Central memory CD8-positive, alpha-beta T cell (primary cell): ENCODE results near the gene HRNR.
"Not testable (repeated sequence)": the region's sequence is repeated elsewhere in the genome, so short reads cannot be mapped to it uniquely, and the experiment has no call there.

ENCODE experiments used
- ATAC-seq: fragments of 150-1000 bp; cut with Tn5 transposase; replicated peaks from 2 replicates; pipeline ENCODE4 v1.10.0; 2022; ENCODE audit warnings: mild to moderate bottlenecking, moderate FRiP score, moderate number of reproducible peaks; ENCODE audit not compliant: poor library complexity, severe bottlenecking; ENCODE audit errors: extremely low read depth
- DNase-seq, 2 donors: peaks; one replicate each; pipeline ENCODE4 v3.0.0; 2021; ENCODE audit warnings: low spot score in 2 of 2
- H3K27ac Mint-ChIP-seq: one replicate; pipeline ENCODE4 v1.8.0; 2022; ENCODE audit warnings: low read depth, mild to moderate bottlenecking, moderate library complexity, mixed read lengths
- H3K27me3 Mint-ChIP-seq: one replicate; pipeline ENCODE4 v1.8.0; 2022; ENCODE audit warnings: mixed read lengths
- H3K36me3 Mint-ChIP-seq: one replicate; pipeline ENCODE4 v1.8.0; 2022; ENCODE audit warnings: mild to moderate bottlenecking, moderate library complexity, mixed read lengths; ENCODE audit not compliant: insufficient read depth
- H3K4me1 Mint-ChIP-seq: one replicate; pipeline ENCODE4 v1.8.0; 2022; ENCODE audit warnings: mixed read lengths
- H3K4me3 Mint-ChIP-seq: one replicate; pipeline ENCODE4 v1.8.0; 2022; ENCODE audit warnings: mild to moderate bottlenecking, moderate library complexity, mixed read lengths
- H3K9me3 Mint-ChIP-seq: one replicate; pipeline ENCODE4 v1.8.0; 2022; ENCODE audit warnings: mixed read lengths

The HRNR gene

GRCh38 chr1:152218762-152219436, 5.1 kb downstream of the HRNR start:
- no peaks in the 10 kb centered on the region for H3K4me1 Mint-ChIP-seq
- DNase-seq, result no peak
- no peaks in the 10 kb centered on the region for H3K27me3 Mint-ChIP-seq
- no peak overlapping the region for H3K4me3 Mint-ChIP-seq
- no peak overlapping the region for H3K27ac Mint-ChIP-seq
- no peaks in the 10 kb centered on the region for H3K36me3 Mint-ChIP-seq
- no peaks in the 10 kb centered on the region for H3K9me3 Mint-ChIP-seq
- no peak for ATAC-seq

- not testable (repeated sequence) for H3K27me3 Mint-ChIP-seq, H3K4me3 Mint-ChIP-seq
Observed at GRCh38 chr1:152215604-152216003, 8.4 kb downstream of the HRNR start.

GRCh38 chr1:152214911-152215310, 9.1 kb downstream of the HRNR start:
- H3K4me1 Mint-ChIP-seq, H3K9me3 Mint-ChIP-seq, H3K27me3 Mint-ChIP-seq, H3K36me3 Mint-ChIP-seq, H3K27ac Mint-ChIP-seq, ATAC-seq, H3K4me3 Mint-ChIP-seq, DNase-seq: not testable (repeated sequence)

More at GRCh38 chr1:152215604-152216003, 8.4 kb downstream of the HRNR start:
- H3K4me1 Mint-ChIP-seq, DNase-seq, H3K27ac Mint-ChIP-seq, H3K9me3 Mint-ChIP-seq, ATAC-seq, H3K36me3 Mint-ChIP-seq: not testable (repeated sequence)

GRCh38 chr1:152198982-152199381, 25.0 kb downstream of the HRNR start:
- H3K36me3 Mint-ChIP-seq, result no peaks in the 10 kb centered on the region
- H3K4me3 Mint-ChIP-seq, result no peak overlapping the region
- no peak overlapping the region for H3K27ac Mint-ChIP-seq
- no peak for DNase-seq
- H3K9me3 Mint-ChIP-seq, result no peaks in the 10 kb centered on the region
- ATAC-seq, result no peak
- H3K4me1 Mint-ChIP-seq, result no peaks in the 10 kb centered on the region
- H3K27me3 Mint-ChIP-seq, result peaks cover 23% of the 10 kb centered on the region

- peak overlapping the region; percentile 30 for H3K27ac Mint-ChIP-seq
- DNase-seq (no peak), ATAC-seq (no peak)
- no peaks in the 10 kb centered on the region for H3K4me1 Mint-ChIP-seq
- no peaks in the 10 kb centered on the region for H3K36me3 Mint-ChIP-seq
- H3K9me3 Mint-ChIP-seq, result no peaks in the 10 kb centered on the region
- H3K27me3 Mint-ChIP-seq, result peaks cover 23% of the 10 kb centered on the region
- H3K4me3 Mint-ChIP-seq, result no peak overlapping the region
Observed at GRCh38 chr1:152197361-152197941, 26.5 kb downstream of the HRNR start.

- Mint-ChIP-seq H3K27me3 (no peaks in the 10 kb centered on the region), H3K27ac (no peak overlapping the region), H3K9me3 (no peaks in the 10 kb centered on the region), H3K4me1 (peaks cover 4% of the 10 kb centered on the region), H3K36me3 (peaks cover 2% of the 10 kb centered on the region), H3K4me3 (no peak overlapping the region)
- DNase-seq (no peak), ATAC-seq (no peak)
Observed at GRCh38 chr1:152191711-152192110, 32.3 kb downstream of the HRNR start.

GRCh38 chr1:152191260-152191659, 32.7 kb downstream of the HRNR start:
- ATAC-seq (no peak), DNase-seq (no peak)
- H3K36me3 Mint-ChIP-seq, result peaks cover 2% of the 10 kb centered on the region
- H3K4me1 Mint-ChIP-seq, result peaks cover 4% of the 10 kb centered on the region
- H3K27me3 Mint-ChIP-seq, result no peaks in the 10 kb centered on the region
- no peaks in the 10 kb centered on the region for H3K9me3 Mint-ChIP-seq
- H3K4me3 Mint-ChIP-seq, result no peak overlapping the region
- H3K27ac Mint-ChIP-seq, result no peak overlapping the region

GRCh38 chr1:152190589-152190988, 33.4 kb downstream of the HRNR start:
- H3K9me3 Mint-ChIP-seq, result no peaks in the 10 kb centered on the region
- no peak overlapping the region for H3K27ac Mint-ChIP-seq
- peaks cover 2% of the 10 kb centered on the region for H3K36me3 Mint-ChIP-seq
- no peak overlapping the region for H3K4me3 Mint-ChIP-seq
- H3K27me3 Mint-ChIP-seq, result no peaks in the 10 kb centered on the region
- DNase-seq (no peak), ATAC-seq (no peak)
- peaks cover 5% of the 10 kb centered on the region for H3K4me1 Mint-ChIP-seq

- Mint-ChIP-seq H3K27ac (no peak overlapping the region), H3K9me3 (no peaks in the 10 kb centered on the region), H3K27me3 (peaks cover 6% of the 10 kb centered on the region), H3K4me1 (peaks cover 9% of the 10 kb centered on the region), H3K4me3 (peak overlapping the region; percentile 76), H3K36me3 (peaks cover 3% of the 10 kb centered on the region)
- DNase-seq (peak; percentile 45 to 51), ATAC-seq (peak; percentile 66)
Observed at GRCh38 chr1:152189657-152190442, 34.1 kb downstream of the HRNR start.

GRCh38 chr1:152188673-152189591, 35.1 kb downstream of the HRNR start:
- H3K27me3 Mint-ChIP-seq, result peaks cover 15% of the 10 kb centered on the region

GRCh38 chr1:152186556-152187285, 37.3 kb downstream of the HRNR start:
- H3K27ac Mint-ChIP-seq, result no peak overlapping the region
- H3K27me3 Mint-ChIP-seq, result peaks cover 20% of the 10 kb centered on the region
- peaks cover 3% of the 10 kb centered on the region for H3K36me3 Mint-ChIP-seq
- H3K4me3 Mint-ChIP-seq, result no peak overlapping the region
- H3K9me3 Mint-ChIP-seq, result no peaks in the 10 kb centered on the region
- H3K4me1 Mint-ChIP-seq, result peaks cover 9% of the 10 kb centered on the region
- DNase-seq (no peak), ATAC-seq (no peak)

More at GRCh38 chr1:152188673-152189591, 35.1 kb downstream of the HRNR start:
- Mint-ChIP-seq H3K4me1 (peaks cover 9% of the 10 kb centered on the region), H3K4me3 (peak overlapping the region; percentile 76), H3K9me3 (no peaks in the 10 kb centered on the region), H3K27ac (peak overlapping the region; percentile 60), H3K36me3 (peaks cover 3% of the 10 kb centered on the region)
- peak; percentile 53 to 67 for DNase-seq
- peak; percentile 61 for ATAC-seq
